Fibroblast of skin of left biceps (primary cell): ENCODE results near the gene DELE1.
A peak's percentile ranks its signal among the peaks of the same experiment; 100 is the strongest.

Source experiments
- DNase-seq, 2 experiments: peaks; one replicate each; pipeline ENCODE4 v3.0.0-alpha.2; 2013; ENCODE audit warnings: low read depth in 2 of 2

The DELE1 gene

GRCh38 chr5:141958113-141958512 is 34.4 kb downstream of the DELE1 start, which contains the start of gene PCDH12:
PCDH12 (minus strand) TSS chr5:141958202; CDS start chr5:141957851, 351 bp downstream.
- DNase-seq: no peak

- DNase-seq: no peak
Observed at GRCh38 chr5:141958546-141959172, 35.0 kb downstream of the DELE1 start.

DNA sequence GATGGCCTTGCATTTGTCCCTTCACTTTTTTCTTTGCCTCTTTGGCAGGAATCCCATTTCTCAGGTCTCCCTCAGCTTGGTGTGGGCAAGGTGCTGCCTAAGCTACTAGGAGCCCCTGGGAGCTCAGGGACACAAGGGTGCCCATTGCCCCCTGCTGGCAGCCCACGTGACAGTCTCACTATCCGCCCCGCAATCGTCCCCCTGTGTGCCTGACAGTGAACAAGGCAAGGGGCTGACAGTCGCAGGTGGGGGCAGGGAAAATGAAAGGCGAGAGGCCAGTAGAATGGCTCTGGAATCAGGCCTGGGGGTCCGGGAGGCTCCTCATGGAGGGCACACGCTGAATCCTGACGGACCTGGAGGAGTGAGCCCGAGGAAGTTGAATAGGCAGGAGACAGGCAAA is 36.3 kb downstream of the DELE1 start:
- DNase-seq: no peak

- peak; percentile 50 to 63 for DNase-seq
Observed at GRCh38 chr5:141960449-141961323, 37.0 kb downstream of the DELE1 start.

DNA sequence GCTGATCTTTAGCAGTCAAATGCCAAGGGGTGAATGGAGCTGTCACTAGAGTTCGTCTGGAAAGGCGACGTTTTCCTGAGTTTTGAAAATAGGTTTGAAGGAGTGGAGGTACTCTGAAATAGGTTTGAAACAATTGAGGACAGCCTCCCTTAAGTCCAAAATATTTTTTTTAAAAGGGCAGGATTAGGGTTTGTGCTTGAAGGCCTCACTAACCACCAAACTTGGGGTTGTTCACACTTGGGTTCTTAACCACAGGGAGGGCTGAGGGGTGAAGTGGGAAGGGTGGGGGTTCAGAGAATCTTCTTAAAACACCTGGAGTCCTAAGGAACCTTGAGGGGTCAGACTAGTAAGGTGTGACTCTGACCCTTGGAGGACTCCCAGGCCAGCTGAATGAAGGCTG is 37.8 kb downstream of the DELE1 start:
- no peak for DNase-seq

DNA sequence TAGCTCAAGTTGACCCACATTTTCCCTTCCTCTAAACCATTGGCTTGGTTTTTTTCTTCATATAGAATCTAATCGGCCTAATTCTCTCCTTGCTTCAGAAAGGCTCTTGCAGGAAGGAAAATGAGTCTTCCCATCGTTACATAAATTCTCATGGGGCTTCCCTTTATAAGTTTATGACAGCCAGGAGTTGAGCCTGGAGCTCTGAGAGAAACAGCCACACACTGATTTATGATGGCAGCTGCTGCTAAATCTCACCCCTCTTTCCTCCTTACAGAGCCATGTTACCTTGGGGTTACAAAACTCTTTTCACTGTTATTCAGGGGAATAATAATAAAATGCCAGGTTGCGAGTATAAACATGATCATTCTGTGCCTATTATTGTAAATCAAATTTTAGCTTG is 40.0 kb downstream of the DELE1 start:
- DNase-seq: no peak

GRCh38 chr5:141965071-141965470 is 41.4 kb downstream of the DELE1 start:
- DNase-seq: no peak

GRCh38 chr5:141966275-141966962 is 42.7 kb downstream of the DELE1 start:
- DNase-seq: no peak

- DNase-seq: no peak
Observed at GRCh38 chr5:141966963-141967333, 43.3 kb downstream of the DELE1 start.

DNA sequence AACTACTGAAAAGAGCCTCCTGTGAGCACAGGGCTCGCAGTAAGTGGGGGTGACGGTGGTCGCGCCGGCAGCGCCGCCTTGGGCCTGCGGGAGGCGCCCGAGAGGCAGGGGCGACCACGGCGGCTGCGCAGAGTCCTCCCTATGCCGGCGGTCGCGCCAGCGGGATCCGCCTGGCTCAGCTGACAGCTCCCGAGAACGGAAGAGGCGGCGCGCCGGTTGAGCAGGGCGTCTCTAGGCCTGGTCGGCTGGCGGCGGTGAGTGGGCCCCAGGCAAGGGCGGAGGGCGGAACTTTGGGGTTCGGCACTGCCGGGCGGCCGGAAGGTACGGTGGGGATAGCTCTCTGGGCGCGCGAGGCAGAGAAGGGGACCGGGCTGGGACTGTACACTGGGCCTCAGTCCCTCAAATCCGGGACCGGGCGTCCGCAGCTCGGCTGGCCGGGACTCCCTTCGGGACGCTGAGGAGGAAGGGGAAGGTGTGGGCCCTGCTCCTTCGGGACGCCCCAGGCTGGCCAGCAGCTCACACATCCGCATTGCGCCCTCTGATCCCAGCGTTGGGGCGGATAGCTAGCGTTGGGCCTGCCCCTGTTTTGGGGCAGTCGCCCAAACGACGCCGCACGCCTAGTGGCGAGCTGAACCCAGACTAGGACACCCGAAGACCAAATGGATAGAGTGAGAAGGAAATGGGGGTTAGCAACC is 45.4 kb downstream of the DELE1 start, which contains the start of gene RNF14:
Gene RNF14, plus strand, starts transcription at position 192 of the 695 bp plus-strand sequence. CDS start 4,484 bp downstream, outside the sequence.
- peak; percentile 71 to 77 for DNase-seq

DNA sequence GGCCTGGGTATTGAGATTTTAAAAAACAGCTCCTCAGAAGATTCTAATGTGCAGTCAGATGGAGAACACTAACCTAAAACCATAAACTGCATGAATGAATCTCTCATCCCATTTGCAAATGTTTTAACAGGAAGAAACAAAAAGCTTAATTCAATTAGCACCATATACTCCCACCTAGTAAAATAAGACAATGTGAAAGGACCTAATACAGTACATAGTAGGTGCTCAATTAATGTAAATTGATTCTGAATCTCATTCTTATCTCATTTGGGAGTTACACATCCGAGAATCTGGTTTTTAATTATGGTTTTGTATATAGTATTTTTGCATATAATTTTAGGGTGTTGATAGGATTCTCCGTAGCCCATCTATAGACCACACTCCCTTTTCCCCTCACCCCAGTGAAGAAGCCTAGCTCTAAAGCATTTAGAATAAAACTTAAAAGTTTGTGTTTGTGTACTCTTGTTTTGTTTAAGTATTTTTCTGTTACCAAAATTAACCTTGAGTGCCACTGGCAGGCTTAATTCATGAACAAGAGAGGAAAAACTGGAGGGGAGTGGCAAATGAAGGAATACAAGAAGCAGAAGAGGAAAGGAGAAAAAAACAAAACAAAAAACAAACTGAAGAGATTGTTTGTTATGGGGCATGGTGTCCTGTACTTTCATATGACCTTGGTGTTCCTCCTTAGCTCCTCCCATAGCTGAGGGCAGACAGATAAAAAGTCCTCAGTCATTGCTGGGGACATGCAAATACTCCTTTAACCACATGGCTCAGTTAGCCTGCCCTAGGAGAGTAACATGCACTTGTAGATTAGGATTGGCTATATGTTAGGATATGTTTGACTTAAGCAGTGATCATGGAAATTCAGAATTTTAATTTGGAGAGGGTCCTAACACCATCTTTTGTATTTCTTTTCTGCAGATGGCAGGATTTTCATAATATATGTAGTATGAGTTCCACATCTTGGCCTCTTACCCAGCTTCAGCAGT is 46.4 kb downstream of the DELE1 start:
- DNase-seq: no peak

GRCh38 chr5:141973871-141974595 is 50.4 kb downstream of the DELE1 start:
- DNase-seq: no peak

DNA sequence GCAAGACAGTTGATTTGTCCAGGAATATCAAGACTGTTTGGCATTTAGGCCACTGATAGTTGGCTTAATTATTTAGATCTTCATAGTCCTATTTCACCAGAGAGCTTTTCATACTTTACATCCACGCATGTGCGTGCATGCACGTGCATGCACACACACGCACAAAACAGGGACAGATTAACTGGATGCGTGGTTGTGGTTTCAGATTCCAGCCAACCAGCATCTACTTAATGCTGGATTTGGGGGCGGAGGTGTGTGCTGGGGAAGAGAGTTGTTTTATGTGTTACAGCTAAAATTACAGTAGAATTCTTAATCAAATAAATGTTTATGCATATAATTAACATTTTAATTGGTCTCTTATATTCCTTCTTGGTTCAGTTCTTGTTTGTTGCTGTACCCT is 52.5 kb downstream of the DELE1 start:
- no peak for DNase-seq

DNA sequence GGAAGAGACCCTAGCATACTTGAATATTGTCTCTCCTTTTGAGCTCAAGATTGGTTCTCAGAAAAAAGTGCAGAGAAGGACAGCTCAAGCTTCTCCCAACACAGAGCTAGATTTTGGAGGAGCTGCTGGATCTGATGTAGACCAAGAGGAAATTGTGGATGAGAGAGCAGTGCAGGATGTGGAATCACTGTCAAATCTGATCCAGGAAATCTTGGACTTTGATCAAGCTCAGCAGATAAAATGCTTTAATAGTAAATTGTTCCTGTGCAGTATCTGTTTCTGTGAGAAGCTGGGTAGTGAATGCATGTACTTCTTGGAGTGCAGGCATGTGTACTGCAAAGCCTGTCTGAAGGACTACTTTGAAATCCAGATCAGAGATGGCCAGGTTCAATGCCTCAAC is 54.7 kb downstream of the DELE1 start:
- DNase-seq: no peak

- DNase-seq: no peak
Observed at GRCh38 chr5:141982626-141983025, 59.0 kb downstream of the DELE1 start.

GRCh38 chr5:141986072-141986471 is 62.4 kb downstream of the DELE1 start:
- no peak for DNase-seq

DNA sequence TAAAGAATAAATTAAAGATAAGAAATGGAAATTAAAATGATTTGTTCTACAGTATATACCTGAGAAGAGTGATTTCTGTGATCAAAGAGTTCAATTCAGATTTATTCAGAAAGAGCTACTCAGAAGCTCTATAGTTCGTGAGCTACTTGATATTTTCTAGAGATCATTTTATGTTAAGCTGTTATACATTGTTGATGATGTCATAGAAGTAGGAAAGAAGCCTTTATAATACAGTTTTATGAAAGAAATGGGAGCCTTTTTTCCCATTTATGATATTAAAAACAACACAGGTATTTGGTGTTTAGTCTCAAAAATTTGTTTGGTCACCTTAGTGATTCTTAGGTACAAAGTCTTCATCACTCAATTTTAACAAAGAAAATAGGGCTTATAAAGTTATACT is 66.0 kb downstream of the DELE1 start:
- no peak for DNase-seq
